ENCODE measurements around the gene ADAM15. TPM values are rescaled to one million over a fixed set of nuclear protein-coding genes. Genes with fewer than 3 reads are reported as not detected.
A peak's percentile ranks its signal among the peaks of the same experiment; 100 is the strongest.

The ADAM15 gene
- total RNA-seq, 6 experiments from 2014 or later: 16.2 to 33.9 (median 26.4) TPM

- Histone ChIP-seq H3K27me3 (no peaks in the 10 kb centered on the region), H3K4me1 (peaks cover 0 to 60% (median 26%) of the 10 kb centered on the region in 4 donors), H3K36me3 (no peaks in the 10 kb centered on the region), H3K9me3 (no peaks in the 10 kb centered on the region), H3K4me3 (peak overlapping the region; percentile 84 to 93 (median 91)), H3K27ac (peak overlapping the region; percentile 81 to 95 (median 94))
- TF ChIP-seq, protein P1, sequence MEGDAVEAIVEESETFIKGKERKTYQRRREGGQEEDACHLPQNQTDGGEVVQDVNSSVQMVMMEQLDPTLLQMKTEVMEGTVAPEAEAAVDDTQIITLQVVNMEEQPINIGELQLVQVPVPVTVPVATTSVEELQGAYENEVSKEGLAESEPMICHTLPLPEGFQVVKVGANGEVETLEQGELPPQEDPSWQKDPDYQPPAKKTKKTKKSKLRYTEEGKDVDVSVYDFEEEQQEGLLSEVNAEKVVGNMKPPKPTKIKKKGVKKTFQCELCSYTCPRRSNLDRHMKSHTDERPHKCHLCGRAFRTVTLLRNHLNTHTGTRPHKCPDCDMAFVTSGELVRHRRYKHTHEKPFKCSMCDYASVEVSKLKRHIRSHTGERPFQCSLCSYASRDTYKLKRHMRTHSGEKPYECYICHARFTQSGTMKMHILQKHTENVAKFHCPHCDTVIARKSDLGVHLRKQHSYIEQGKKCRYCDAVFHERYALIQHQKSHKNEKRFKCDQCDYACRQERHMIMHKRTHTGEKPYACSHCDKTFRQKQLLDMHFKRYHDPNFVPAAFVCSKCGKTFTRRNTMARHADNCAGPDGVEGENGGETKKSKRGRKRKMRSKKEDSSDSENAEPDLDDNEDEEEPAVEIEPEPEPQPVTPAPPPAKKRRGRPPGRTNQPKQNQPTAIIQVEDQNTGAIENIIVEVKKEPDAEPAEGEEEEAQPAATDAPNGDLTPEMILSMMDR (IDR thresholded peaks at IDR 0.05): no peak
- peak; percentile 40 for TF ChIP-seq POLR2A (IDR thresholded peaks at IDR 0.05)
- intact Hi-C loops (cut with DNase I): no loop called here
- peak; percentile 19 to 38 (median 38) for ATAC-seq
- DNase-seq: peak; percentile 80 to 95 (median 93)
- WGBS (ENCODE audit: insufficient coverage, low coverage, low lambda C conversion rate, missing lambda C conversion rate): 15% methylated on average over 2 of the region's 17 CpGs
Observed at GRCh38 chr1:155005076-155006011, 45.8 kb upstream of the ADAM15 start.

DNA sequence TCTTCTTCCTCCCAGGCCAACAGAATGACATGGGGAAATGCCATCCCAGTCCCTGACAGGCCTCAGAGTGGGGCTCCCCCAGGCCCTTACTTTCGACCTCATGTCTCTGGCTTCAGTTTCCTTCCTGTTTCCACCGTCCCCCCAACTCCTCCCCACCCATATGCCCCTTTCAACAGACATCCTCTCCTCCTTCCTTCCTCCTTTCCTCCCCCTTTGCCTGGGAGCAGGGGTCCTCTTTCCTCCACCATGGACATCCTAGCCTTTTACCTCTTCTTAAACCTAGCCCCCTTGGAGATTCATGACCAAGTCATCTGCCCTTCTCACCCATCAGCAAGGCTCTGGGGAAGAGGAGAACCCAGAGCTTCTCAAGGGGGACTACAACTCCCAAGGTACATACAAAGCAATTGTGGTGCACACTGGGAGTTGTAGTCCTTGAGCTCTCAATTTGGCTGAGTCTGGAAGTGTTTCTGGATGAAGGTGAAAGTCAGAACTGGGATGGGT is 44.5 kb upstream of the ADAM15 start:
- 13% methylated on average over 2 of the region's 2 CpGs for WGBS (ENCODE audit: insufficient coverage, low coverage, low lambda C conversion rate, missing lambda C conversion rate)
- peaks cover 0 to 71% (median 26%) of the 10 kb centered on the region in 4 donors for H3K4me1 ChIP-seq
- H3K4me3 ChIP-seq: peak overlapping the region in 1 of 3 donors; percentile 10
- DNase-seq (peak in 1 of 3 donors; percentile 52), ATAC-seq (no peak)
- peaks cover 0 to 3% (median 0%) of the 10 kb centered on the region in 4 donors for H3K36me3 ChIP-seq
- peak overlapping the region in 2 of 3 donors; percentile 94 to 95 for H3K27ac ChIP-seq
- no peaks in the 10 kb centered on the region for H3K27me3 ChIP-seq
- no peak for TF ChIP-seq POLR2A (IDR thresholded peaks at IDR 0.05)
- TF ChIP-seq, protein P1 (IDR thresholded peaks at IDR 0.05): no peak
- H3K9me3 ChIP-seq: no peaks in the 10 kb centered on the region
- intact Hi-C loops (cut with DNase I): no loop called here

DNA sequence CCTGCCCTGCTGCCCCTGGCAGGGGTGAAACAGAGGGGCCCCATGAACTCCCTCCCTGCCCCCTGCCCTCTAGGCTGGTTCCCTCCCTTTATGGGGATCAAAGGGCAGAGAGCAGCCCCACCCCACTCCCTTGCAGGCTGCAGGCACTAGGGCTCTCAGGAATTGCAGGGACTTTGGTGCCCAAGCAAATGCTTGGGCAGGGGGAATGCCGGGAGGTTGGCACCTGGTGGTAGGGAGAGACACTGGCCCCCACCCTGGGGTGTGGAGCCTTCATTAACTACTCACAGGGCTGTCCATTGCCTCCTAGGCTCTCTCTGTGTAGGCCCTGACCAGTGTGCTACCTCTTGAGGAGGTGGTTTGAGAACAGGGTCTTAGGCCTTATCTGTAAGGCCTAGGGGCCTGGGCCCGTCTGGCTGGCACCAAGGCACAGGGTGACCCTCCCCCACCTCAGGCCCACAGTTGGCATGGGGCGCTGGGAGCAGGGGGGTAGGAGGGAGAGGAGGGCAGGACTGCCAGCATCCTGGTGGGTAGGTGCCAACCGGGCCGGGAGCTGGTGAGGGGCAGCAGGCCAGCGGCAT is 43.8 kb upstream of the ADAM15 start:
- Histone ChIP-seq H3K27ac (peak overlapping the region; percentile 16 to 95 (median 16)), H3K27me3 (no peaks in the 10 kb centered on the region), H3K36me3 (peaks cover 0 to 3% (median 0%) of the 10 kb centered on the region in 4 donors), H3K4me1 (peaks cover 0 to 78% (median 28%) of the 10 kb centered on the region in 4 donors), H3K9me3 (no peaks in the 10 kb centered on the region), H3K4me3 (peak overlapping the region in 2 of 3 donors; percentile 10 to 26)
- ATAC-seq (peak in 3 of 4 donors; percentile 7 to 19 (median 12)), DNase-seq (peak in 2 of 3 donors; percentile 76 to 87)
- intact Hi-C loops (cut with DNase I): no loop called here
- 0% methylated on average over 2 of the region's 6 CpGs for WGBS (ENCODE audit: insufficient coverage, low coverage, low lambda C conversion rate, missing lambda C conversion rate)
- no peak for TF ChIP-seq POLR2A (IDR thresholded peaks at IDR 0.05)
- TF ChIP-seq, protein P1 (IDR thresholded peaks at IDR 0.05): no peak

DNA sequence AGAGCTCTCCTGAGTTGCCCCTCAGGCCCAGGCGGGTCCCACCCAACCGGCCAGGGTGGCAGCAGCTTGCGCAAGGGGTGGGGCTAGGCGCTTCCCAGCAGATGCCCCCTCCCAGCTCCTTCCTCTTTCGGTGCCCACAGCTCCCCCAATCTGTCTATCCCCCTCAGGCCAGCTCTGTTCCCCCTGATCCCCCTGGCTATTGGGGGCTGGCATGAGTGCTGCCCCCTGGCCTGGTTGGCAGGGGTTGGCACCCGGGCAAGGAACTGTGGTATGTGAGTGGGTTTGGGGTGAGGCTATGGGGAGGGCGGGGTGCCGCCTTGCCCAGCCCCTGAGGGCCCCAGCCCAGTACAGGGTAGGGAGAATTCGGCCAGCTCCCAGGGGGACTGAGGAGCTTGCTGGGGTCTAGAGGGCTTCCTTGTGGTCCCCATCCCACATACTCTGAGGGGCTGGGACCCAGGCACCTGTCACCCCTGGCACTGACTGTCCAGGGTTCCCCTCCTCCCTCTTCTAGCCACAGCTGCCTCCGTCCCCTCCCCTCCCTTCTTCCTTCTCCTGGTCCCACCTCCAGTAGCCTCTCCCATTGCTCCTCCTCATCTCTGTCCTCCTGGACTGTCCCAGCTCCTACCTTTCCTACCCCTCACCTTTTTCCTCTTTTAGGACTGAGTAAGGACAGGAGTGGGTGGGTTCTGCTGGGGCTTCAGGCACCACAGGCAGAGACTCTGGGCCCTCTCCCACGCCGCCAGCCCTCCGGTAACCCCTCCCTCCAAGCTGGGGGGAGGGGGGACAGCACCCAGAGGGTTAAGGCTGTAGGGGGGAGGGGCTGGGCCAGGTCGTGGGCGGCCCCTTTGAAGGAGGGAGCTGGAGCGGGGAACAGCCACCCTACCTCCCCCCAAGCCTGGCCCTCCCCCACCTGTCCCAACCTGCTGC is 42.8 kb upstream of the ADAM15 start:
- 45% methylated on average over 5 of the region's 16 CpGs for WGBS (ENCODE audit: insufficient coverage, low coverage, low lambda C conversion rate, missing lambda C conversion rate)
- no peak for ATAC-seq

More for the DNA sequence above, 42.8 kb upstream of the ADAM15 start:
- H3K27me3 ChIP-seq: no peaks in the 10 kb centered on the region
- peak in 1 of 3 donors; percentile 48 for DNase-seq
- peaks cover 0 to 3% (median 0%) of the 10 kb centered on the region in 4 donors for H3K36me3 ChIP-seq
- peak overlapping the region; percentile 16 to 95 (median 16) for H3K27ac ChIP-seq
- intact Hi-C loops (cut with DNase I): no loop called here
- H3K4me3 ChIP-seq: peak overlapping the region in 1 of 3 donors; percentile 7
- no peaks in the 10 kb centered on the region for H3K9me3 ChIP-seq
- H3K4me1 ChIP-seq: peaks cover 0 to 88% (median 33%) of the 10 kb centered on the region in 4 donors
- TF ChIP-seq, protein P1 (IDR thresholded peaks at IDR 0.05): no peak
- no peak for TF ChIP-seq POLR2A (IDR thresholded peaks at IDR 0.05)

Measured in right lobe of liver (tissue), 6 donors.